Measurements from ENCODE around the gene ERICH6B.
A peak's percentile ranks its signal among the peaks of the same experiment; 100 is the strongest.

The ERICH6B gene

DNA sequence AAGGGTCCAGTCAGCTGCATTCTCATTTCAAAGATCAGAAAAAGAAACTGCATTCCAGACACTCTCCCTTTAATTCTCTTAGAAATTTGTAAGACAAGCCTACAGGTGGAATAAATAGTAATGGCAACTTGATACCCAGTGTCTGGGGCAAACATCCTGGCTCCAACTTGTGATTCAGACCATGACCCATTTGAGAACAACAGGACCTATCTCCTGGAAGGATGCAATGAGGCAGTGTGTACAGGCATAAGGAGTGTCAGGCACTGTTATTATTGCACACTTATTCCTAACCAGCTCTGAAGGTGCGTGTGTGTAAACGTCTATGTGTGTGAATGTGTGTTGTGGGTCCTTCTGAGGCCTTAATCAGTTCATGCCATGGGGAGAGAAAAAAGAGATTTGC is 13.9 kb downstream of the ERICH6B start:
- DNase-seq (ENCODE audit: low spot score), result no peak

DNA sequence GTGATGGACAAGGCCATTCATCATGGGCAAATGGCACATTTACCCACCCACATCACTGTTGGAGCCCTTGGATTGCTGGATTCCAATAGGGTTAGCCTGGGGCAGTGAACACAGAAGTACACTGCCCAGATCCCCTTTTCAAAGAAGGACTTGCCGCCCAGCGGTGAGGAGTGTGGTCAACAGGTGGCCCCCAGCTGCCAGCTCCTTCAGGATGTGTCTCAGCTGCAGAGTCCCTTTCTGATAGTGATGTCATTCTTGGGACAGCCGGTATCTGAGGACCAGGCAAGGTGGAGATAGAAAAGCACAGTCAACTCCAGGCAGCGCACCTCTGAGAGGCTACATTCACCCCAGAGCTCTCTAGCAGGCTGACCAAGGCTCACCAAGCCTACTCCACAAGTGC is 16.9 kb downstream of the ERICH6B start:
- no peak for DNase-seq (ENCODE audit: low spot score)

- no peak for DNase-seq (ENCODE audit: low spot score)
Measured at GRCh38 chr13:45596800-45597475, 18.6 kb downstream of the ERICH6B start.

DNA sequence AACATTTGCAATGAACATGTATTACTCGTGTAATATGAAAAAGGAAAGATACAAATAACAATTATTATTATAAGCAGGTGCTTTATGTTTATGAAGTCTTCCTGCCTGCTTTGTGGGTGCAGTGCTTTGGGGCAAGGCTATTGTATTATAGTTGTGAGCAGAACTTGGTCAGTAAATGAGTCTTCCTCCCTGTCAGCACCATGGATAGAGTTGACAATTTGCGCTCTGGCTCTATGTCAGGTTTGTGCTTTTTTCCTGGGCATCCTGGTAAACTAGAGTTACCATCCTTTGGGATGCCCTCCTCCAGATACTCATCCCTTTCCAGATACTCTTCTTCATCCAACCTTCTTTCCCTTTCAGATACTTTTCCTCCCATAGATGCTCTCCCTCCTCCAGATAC is 19.6 kb downstream of the ERICH6B start:
- DNase-seq (ENCODE audit: low spot score), result peak; percentile 19

GRCh38 chr13:45594764-45595163 is 20.8 kb downstream of the ERICH6B start:
- no peak for DNase-seq (ENCODE audit: low spot score)

GRCh38 chr13:45594227-45594626 is 21.3 kb downstream of the ERICH6B start:
- no peak for DNase-seq (ENCODE audit: low spot score)

DNA sequence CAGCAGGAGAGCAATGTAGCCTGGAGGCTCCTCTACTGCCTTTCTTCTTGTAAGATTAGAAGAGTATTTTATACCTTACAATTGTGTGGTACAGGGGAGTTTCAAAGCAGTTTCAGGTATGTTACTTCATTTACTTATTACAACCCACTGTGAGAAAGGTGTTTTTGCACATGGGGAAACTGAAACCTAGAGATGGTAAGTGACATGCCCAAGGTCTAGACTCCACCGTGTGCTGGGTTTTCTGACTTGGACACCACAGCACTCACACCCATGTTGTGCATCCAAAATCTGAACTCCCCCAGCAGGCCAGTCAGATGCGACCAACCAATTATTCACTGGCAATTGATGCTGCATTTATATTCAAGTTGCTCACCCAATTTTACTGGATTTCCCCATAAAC is 22.8 kb downstream of the ERICH6B start:
- no peak for DNase-seq (ENCODE audit: low spot score)

GRCh38 chr13:45590066-45590465 is 25.5 kb downstream of the ERICH6B start:
- no peak for DNase-seq (ENCODE audit: low spot score)

DNA sequence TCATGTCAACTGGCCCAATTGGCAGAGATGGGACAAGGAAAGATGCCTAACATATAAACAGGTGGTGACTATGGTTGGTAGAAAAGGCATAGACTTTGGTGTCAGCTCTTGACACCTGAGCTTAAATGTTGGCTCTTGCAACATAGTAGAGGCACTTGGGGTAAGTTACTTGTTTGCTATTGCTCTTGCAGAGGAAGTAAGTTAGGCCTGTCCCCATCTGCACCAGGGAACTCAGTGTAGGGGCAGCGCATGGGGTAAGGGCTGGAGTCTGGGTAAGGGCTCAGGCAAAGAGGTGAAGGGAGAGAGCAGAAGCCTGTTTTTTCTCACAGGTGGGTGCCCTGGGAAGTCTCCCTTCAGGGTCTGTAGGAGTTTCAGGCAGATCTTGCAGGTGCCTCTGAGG is 27.6 kb downstream of the ERICH6B start:
- DNase-seq (ENCODE audit: low spot score), result no peak

DNA sequence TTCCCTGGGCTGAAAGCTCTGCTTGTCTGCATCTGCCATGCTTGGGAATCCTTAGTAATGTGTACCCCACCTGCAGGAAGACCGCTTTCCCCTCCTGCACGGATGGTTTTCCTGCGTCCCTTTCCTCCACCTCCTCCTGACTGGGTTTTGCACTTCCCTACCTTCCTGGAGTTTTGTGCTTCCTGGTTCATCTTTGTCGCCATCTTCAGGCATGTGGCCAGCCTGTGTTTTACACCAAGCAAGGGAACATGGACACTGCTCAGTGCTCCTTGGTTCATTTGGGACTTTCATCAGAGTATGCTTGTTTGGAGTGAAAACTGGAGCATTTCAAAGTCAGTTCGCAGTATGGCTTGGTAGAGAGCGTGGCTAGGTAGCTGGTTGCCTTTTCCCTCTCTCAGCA is 30.7 kb downstream of the ERICH6B start:
- peak; percentile 30 for DNase-seq (ENCODE audit: low spot score)

- DNase-seq (ENCODE audit: low spot score), result no peak
Measured at GRCh38 chr13:45582408-45583076, 33.0 kb downstream of the ERICH6B start.

DNA sequence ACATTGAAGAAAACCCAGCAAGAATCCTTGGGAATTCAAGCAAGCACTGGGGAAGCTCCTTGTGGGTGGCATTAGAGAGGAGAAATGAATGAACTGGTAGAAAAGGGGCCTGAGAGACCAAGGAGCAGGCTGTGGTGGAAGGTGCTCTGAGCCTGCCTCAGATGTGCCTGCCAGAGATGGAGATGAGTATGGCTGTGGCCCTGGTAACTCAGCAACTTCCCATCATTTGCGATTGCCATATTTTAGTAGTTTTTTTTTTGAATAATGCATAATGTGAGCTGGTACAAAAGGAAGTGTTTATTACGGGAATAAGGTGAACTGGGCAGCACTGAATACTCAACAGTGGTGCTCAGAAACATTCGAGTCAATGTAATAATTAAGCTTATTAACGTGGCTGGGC is 39.1 kb downstream of the ERICH6B start:
- DNase-seq (ENCODE audit: low spot score), result no peak

- DNase-seq (ENCODE audit: low spot score), result no peak
Measured at GRCh38 chr13:45575830-45576180, 39.7 kb downstream of the ERICH6B start.

GRCh38 chr13:45575146-45575829 is 40.3 kb downstream of the ERICH6B start:
- no peak for DNase-seq (ENCODE audit: low spot score)

GRCh38 chr13:45565331-45565730 is 50.2 kb downstream of the ERICH6B start:
- no peak for DNase-seq (ENCODE audit: low spot score)

DNA sequence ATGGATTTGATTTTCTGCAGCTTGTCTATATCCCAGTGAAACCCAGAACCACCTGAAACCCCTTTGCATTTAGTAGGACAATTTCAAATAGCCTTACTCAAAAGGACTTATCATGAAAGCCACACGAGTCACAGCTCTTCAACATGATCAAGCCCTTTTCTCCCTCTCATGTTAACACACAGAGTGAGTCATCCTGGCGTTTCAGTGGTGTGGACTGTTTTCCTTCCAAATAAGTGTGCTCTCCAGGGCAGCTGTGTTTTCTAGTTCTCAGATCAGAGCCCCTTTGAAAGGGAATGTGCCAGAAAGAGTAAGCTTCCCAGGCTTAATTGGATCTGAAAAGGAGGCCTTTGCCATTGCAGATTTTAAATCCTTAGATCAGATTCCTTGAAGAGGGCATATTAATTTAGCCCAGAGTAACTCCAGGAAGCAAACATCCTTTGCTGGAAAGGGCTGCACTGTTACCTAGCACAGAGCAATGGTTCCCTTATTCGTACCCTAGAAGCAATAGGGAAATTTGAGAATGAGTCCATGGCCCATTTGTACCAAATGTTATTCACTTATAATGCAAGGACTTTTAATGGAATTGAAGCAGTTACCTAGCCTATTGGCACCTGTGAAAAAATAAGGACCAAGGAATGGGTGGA is 51.3 kb downstream of the ERICH6B start:
- DNase-seq (ENCODE audit: low spot score), result no peak

DNA sequence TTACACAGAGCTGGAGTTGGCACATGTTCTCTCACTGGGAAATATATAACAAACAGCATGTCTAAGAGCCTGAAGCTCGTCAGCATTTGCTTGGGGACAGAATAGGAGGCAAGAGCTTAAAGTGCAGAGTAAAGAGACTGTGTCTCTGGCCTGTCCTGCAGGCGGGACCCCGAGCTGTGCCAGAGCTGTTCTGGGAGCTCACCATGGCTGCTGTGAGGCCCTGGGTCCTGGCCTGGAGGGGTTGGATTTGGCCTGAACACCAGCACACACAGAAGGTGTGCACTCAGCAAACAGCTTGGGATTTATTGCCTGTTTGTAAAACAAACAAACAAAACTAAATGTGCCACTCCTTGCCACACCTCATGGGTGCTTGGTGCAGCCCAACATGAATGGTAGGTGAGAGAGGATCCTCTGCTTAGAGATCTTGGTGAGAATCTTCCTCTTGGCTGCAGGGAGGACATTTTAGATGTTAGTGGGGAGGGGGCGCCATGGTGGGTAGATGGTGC is 60.9 kb downstream of the ERICH6B start:
- DNase-seq (ENCODE audit: low spot score), result no peak

GRCh38 chr13:45548281-45548680 is 67.3 kb downstream of the ERICH6B start:
- no peak for DNase-seq (ENCODE audit: low spot score)

GRCh38 chr13:45546410-45546765 is 69.2 kb downstream of the ERICH6B start:
- no peak for DNase-seq (ENCODE audit: low spot score)

GRCh38 chr13:45545686-45546409 is 69.7 kb downstream of the ERICH6B start:
- DNase-seq (ENCODE audit: low spot score), result no peak

- no peak for DNase-seq (ENCODE audit: low spot score)
Measured at GRCh38 chr13:45544520-45544919, 71.0 kb downstream of the ERICH6B start.

DNA sequence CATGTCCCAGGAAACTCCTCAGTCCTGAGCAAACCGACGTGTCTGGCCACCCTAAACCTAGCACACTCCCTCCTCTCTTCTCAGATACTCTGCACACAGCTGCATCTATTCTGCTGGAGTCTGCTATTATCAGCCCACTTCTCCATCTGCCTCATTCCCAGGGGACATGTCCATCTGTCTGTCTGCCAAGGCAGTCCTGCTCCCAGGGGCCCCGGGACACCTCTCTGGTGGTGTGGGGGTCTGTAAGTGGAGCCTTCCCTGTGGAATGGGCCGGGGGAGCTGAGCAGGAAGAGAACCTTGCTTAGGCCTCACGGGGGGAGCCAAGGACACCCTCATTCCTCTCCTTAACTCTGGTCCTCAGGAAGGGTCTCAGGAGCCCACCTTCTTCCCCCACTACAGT is 72.7 kb downstream of the ERICH6B start:
- no peak for DNase-seq (ENCODE audit: low spot score)
